A549 treated with Mapracorat at 1 μM for 4 hours (cell line): ENCODE data around the gene AFAP1L2. TPM values are rescaled to one million over a fixed set of nuclear protein-coding genes. Genes with fewer than 3 reads are reported as not detected.

ENCODE experiments used
- total RNA-seq: library from RNA; stranded (reverse); fragments of 200-300 nt; extraction: Qiagen RNA extraction; gene quantifications from 5 replicates; pipeline ENCODE4 v1.2.3, GENCODE V29; 2022

AFAP1L2 gene
- 19.2 to 25.5 TPM (median 21.7 TPM) in 5 replicates for total RNA-seq

GRCh38 chr10:114404171-114405010, at the start of gene AFAP1L2:
Gene AFAP1L2 (minus strand): TSS chr10:114404502. CDS start chr10:114404455, 47 bp downstream.

Other genes with a start within 250 kb of the AFAP1L2 start
- gene CCDC186, start 230.3 kb downstream of the AFAP1L2 start, total RNA-seq, result 3.8 to 6.3 TPM (median 5.2 TPM) in 5 replicates
- gene TDRD1, start 225.1 kb downstream of the AFAP1L2 start, total RNA-seq, result not detected in 5 replicates
- gene VWA2, start 165.2 kb downstream of the AFAP1L2 start, total RNA-seq, result not detected in 5 replicates